ENCODE results near the gene PDE6C. TPM values are rescaled to one million over a fixed set of nuclear protein-coding genes. Genes with fewer than 3 reads are reported as not detected.

Gene PDE6C
- total and polyA plus RNA-seq, 2 donors from 2014 or later = not detected

DNA sequence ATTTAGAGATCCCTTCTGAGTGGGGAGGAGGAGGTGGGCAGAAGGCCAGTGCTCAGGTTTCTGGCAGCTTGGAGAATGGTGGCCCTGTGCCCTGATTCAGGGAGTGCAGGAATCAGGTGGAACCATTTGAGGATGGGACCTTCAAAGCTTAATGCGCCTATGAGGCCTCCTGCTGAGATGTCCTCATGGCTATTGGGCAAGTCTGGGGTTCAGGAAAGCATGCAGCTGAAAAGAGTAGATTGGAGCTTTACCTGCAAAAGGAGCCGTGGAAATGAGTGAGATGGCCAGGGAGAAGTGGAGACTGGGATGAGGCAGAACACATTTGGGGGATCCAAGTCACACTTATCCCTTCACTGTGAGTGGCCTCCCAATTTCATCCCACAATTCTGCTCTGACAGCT lies 39.7 kb upstream of the PDE6C start:
- no peak overlapping the region for H3K27ac ChIP-seq (ENCODE audit: low read depth in 2 of 2, low read length in 2 of 2)
- no peak for FAIRE-seq
- intact Hi-C loops (cut with DNase I) = no loop called here

DNA sequence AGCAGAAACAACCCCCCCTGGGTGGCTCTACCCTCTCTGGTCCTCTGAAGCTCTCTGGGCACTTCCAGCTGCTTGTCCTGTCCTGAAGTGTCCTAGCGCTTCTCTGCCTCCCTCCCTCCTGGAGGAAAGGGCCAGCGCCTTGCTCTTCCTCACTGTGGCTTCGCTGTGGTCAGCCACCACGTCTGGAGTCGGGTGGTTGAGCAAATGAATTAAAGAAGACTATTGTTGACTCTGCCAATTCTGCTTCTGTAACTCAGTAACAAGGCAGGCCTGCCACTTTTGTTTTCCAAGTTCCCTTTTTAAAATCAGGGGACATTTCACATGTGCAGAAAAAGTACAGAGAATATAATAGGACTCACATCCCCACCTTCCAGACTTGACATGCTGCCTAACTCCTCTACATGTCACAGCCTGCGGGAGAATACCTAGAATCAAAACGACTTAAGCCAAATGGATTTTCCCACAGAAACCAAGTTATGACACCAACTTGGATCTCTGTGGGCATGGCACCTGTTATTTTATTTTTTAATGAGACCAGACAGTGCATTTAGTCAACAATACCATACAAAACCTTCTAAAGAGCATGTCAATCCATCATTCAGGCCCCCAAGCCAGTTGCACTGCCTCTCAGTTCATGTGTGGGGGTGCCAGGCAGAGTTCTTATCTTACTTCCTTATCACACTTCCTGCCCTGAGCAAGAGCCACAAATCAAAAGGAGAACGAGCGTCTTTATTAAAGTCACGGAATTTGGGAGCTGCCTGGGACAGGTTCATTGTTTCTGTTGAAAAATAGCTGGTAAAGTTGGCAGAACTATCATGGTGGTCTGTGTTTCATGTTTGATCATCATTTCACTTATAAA lies 39.1 kb upstream of the PDE6C start:
- FAIRE-seq (no peak), DNase-seq (peak in 2 of 5 donors; percentile 21 to 31)
- intact Hi-C loops (cut with DNase I) = no loop called here
- Histone ChIP-seq H3K36me3 (ENCODE audit: control insufficient read depth in 2 of 3, insufficient read depth in 3 of 3, low read length in 3 of 3) (no peaks in the 10 kb centered on the region), H3K4me3 (ENCODE audit: low read length in 3 of 3) (no peak overlapping the region), H3K27ac (ENCODE audit: low read depth in 2 of 2, low read length in 2 of 2) (no peak overlapping the region), H3K4me1 (ENCODE audit: control insufficient read depth in 2 of 3, insufficient read depth in 2 of 3, low read depth in 1 of 3, low read length in 3 of 3) (no peaks in the 10 kb centered on the region), H3K9ac (ENCODE audit: low read length in 3 of 3) (no peak overlapping the region), H3K27me3 (ENCODE audit: control insufficient read depth, insufficient read depth, low read length) (peaks cover 2% of the 10 kb centered on the region), H3K9me3 (ENCODE audit: control insufficient read depth in 2 of 3, insufficient read depth in 1 of 3, low read length in 3 of 3) (no peaks in the 10 kb centered on the region)
- TF ChIP-seq, protein P1, sequence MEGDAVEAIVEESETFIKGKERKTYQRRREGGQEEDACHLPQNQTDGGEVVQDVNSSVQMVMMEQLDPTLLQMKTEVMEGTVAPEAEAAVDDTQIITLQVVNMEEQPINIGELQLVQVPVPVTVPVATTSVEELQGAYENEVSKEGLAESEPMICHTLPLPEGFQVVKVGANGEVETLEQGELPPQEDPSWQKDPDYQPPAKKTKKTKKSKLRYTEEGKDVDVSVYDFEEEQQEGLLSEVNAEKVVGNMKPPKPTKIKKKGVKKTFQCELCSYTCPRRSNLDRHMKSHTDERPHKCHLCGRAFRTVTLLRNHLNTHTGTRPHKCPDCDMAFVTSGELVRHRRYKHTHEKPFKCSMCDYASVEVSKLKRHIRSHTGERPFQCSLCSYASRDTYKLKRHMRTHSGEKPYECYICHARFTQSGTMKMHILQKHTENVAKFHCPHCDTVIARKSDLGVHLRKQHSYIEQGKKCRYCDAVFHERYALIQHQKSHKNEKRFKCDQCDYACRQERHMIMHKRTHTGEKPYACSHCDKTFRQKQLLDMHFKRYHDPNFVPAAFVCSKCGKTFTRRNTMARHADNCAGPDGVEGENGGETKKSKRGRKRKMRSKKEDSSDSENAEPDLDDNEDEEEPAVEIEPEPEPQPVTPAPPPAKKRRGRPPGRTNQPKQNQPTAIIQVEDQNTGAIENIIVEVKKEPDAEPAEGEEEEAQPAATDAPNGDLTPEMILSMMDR (IDR thresholded peaks at IDR 0.05; ENCODE audit: borderline replicate concordance, extremely low read depth, insufficient read depth) = no peak

More for the DNA sequence above, 39.7 kb upstream of the PDE6C start:
- no peak for DNase-seq
- no peaks in the 10 kb centered on the region for H3K36me3 ChIP-seq (ENCODE audit: control insufficient read depth in 2 of 3, insufficient read depth in 3 of 3, low read length in 3 of 3)
- no peaks in the 10 kb centered on the region for H3K9me3 ChIP-seq (ENCODE audit: control insufficient read depth in 2 of 3, insufficient read depth in 1 of 3, low read length in 3 of 3)
- H3K4me1 ChIP-seq (ENCODE audit: control insufficient read depth in 2 of 3, insufficient read depth in 2 of 3, low read depth in 1 of 3, low read length in 3 of 3) = no peaks in the 10 kb centered on the region
- H3K27me3 ChIP-seq (ENCODE audit: control insufficient read depth, insufficient read depth, low read length) = peaks cover 8% of the 10 kb centered on the region
- H3K4me3 ChIP-seq (ENCODE audit: low read length in 3 of 3) = no peak overlapping the region
- H3K9ac ChIP-seq (ENCODE audit: low read length in 3 of 3) = no peak overlapping the region
- TF ChIP-seq, protein P1 (IDR thresholded peaks at IDR 0.05; ENCODE audit: borderline replicate concordance, extremely low read depth, insufficient read depth) = no peak

DNA sequence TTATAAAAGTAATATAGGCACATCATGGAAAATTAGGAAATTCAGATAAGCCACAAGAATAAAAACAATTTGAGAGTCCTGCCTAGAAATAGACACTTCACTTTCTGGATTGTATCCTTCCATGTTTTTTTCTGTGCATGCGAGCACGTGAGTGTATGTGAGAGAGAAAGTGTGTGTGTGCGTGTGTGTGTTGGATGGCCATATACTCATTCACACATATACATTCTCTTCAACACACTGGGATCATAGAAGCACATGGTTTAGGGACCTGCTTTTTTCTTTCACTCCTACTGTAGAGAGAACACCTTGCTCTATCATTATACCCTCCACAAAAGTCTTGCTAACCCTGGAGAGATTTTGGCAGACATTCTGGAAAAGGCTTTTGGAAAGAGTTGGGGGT lies 38.4 kb upstream of the PDE6C start:
- Histone ChIP-seq H3K9me3 (ENCODE audit: control insufficient read depth in 2 of 3, insufficient read depth in 1 of 3, low read length in 3 of 3) (no peaks in the 10 kb centered on the region), H3K9ac (ENCODE audit: low read length in 3 of 3) (no peak overlapping the region), H3K36me3 (ENCODE audit: control insufficient read depth in 2 of 3, insufficient read depth in 3 of 3, low read length in 3 of 3) (no peaks in the 10 kb centered on the region), H3K4me3 (ENCODE audit: low read length in 3 of 3) (no peak overlapping the region), H3K27me3 (ENCODE audit: control insufficient read depth, insufficient read depth, low read length) (no peaks in the 10 kb centered on the region), H3K4me1 (ENCODE audit: control insufficient read depth in 2 of 3, insufficient read depth in 2 of 3, low read depth in 1 of 3, low read length in 3 of 3) (no peaks in the 10 kb centered on the region), H3K27ac (ENCODE audit: low read depth in 2 of 2, low read length in 2 of 2) (no peak overlapping the region)
- no peak for DNase-seq
- TF ChIP-seq, protein P1 (IDR thresholded peaks at IDR 0.05; ENCODE audit: borderline replicate concordance, extremely low read depth, insufficient read depth) = no peak
- intact Hi-C loops (cut with DNase I) = no loop called here
- FAIRE-seq = no peak

All from kidney (tissue), 14 donors.